Measurements from ENCODE around the gene PRCC. TPM values are rescaled to one million over a fixed set of nuclear protein-coding genes. Genes with fewer than 3 reads are reported as not detected.

PRCC gene
- total RNA-seq, 1 experiment from 2014 or later, result 131 TPM

DNA sequence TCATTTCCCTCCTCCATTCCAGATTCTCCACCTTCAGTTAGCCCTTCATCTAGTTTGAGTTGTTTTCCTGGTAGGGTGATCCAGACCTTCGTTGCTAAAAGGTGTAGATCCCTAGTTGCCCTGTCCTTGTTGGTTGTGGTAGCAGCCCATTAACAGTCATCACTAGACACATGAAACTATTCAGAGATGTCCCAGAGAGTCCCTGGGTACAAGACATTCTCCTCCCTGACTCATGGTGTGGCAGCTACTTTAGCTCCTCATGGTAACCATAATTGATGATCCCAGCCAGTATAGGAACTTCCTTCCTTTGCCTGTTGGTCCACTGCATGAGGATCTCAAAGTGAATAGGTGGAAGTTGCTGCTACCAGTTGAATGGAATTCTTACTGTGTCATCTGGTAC lies 55.3 kb downstream of the PRCC start:
- Mint-ChIP-seq H3K9me3 (ENCODE audit: unreplicated experiment) (no peaks in the 10 kb centered on the region), H3K27ac (ENCODE audit: low read depth, unreplicated experiment) (no peak overlapping the region), H3K27me3 (ENCODE audit: insufficient read depth, unreplicated experiment) (no peaks in the 10 kb centered on the region), H3K36me3 (ENCODE audit: insufficient read depth, unreplicated experiment) (no peaks in the 10 kb centered on the region), H3K4me3 (ENCODE audit: unreplicated experiment) (no peak overlapping the region), H3K4me1 (ENCODE audit: insufficient read depth, unreplicated experiment) (peaks cover 14% of the 10 kb centered on the region)
- ChIA-PET CTCF (interaction anchor here (0.8 to 11.2 kb wide), 12 partner anchors 9 to 541 kb away, joined by 3 to 185 read pairs (median 7); partner anchors contain the start of genes NTRK1 and PEAR1), POLR2A (interaction anchor here (0.6 kb wide), 1 partner anchor 201 kb away, joined by 3 read pairs; no protein-coding TSS in a partner anchor)
- no peak for DNase-seq (ENCODE audit: unreplicated experiment)
- intact Hi-C loops (cut with micrococcal nuclease), result no loop called here
- TF ChIP-seq, protein P1, sequence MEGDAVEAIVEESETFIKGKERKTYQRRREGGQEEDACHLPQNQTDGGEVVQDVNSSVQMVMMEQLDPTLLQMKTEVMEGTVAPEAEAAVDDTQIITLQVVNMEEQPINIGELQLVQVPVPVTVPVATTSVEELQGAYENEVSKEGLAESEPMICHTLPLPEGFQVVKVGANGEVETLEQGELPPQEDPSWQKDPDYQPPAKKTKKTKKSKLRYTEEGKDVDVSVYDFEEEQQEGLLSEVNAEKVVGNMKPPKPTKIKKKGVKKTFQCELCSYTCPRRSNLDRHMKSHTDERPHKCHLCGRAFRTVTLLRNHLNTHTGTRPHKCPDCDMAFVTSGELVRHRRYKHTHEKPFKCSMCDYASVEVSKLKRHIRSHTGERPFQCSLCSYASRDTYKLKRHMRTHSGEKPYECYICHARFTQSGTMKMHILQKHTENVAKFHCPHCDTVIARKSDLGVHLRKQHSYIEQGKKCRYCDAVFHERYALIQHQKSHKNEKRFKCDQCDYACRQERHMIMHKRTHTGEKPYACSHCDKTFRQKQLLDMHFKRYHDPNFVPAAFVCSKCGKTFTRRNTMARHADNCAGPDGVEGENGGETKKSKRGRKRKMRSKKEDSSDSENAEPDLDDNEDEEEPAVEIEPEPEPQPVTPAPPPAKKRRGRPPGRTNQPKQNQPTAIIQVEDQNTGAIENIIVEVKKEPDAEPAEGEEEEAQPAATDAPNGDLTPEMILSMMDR (IDR thresholded peaks at IDR 0.05; ENCODE audit: unreplicated experiment), result no peak
- BruUV-seq (replicated peaks), result no TSS peak

GRCh38 chr1:156823210-156823790 lies 56.0 kb downstream of the PRCC start:
- Mint-ChIP-seq H3K27ac (ENCODE audit: low read depth, unreplicated experiment) (no peak overlapping the region), H3K4me1 (ENCODE audit: insufficient read depth, unreplicated experiment) (peaks cover 14% of the 10 kb centered on the region), H3K36me3 (ENCODE audit: insufficient read depth, unreplicated experiment) (no peaks in the 10 kb centered on the region), H3K9me3 (ENCODE audit: unreplicated experiment) (no peaks in the 10 kb centered on the region), H3K27me3 (ENCODE audit: insufficient read depth, unreplicated experiment) (no peaks in the 10 kb centered on the region), H3K4me3 (ENCODE audit: unreplicated experiment) (no peak overlapping the region)
- intact Hi-C loops (cut with micrococcal nuclease), result no loop called here
- BruUV-seq (replicated peaks), result no TSS peak
- CTCF ChIA-PET, result interaction anchor here (0.9 to 11.2 kb wide), 8 partner anchors 10 to 540 kb away, joined by 3 to 185 read pairs (median 10); partner anchors contain the start of genes NTRK1 and PEAR1
- TF ChIP-seq, protein P1 (IDR thresholded peaks at IDR 0.05; ENCODE audit: unreplicated experiment), result no peak
- POLR2A ChIA-PET, result no interaction called here
- DNase-seq (ENCODE audit: unreplicated experiment), result no peak

DNA sequence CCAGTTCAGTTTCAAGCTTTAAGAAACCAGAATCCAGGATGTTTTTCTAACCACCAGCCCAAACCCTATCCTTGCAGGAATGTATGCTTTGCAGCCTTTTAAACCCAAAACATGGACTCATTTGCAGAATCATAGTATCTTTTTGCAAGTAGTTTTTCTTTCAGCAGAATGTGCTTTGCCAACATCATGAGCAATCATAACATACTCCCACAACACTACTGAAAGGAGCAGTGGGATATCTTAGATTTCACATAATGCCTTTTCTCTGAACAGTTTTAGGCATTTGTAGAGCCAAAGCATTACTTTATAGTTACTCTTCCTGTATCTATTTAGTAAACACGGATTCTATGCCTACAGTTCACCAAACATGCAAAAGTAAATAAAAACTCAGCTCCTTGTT lies 59.3 kb downstream of the PRCC start:
- no TSS peak for BruUV-seq (replicated peaks)
- Mint-ChIP-seq H3K9me3 (ENCODE audit: unreplicated experiment) (no peaks in the 10 kb centered on the region), H3K4me3 (ENCODE audit: unreplicated experiment) (no peak overlapping the region), H3K27me3 (ENCODE audit: insufficient read depth, unreplicated experiment) (peaks cover 10% of the 10 kb centered on the region), H3K4me1 (ENCODE audit: insufficient read depth, unreplicated experiment) (peaks cover 14% of the 10 kb centered on the region), H3K36me3 (ENCODE audit: insufficient read depth, unreplicated experiment) (no peaks in the 10 kb centered on the region), H3K27ac (ENCODE audit: low read depth, unreplicated experiment) (no peak overlapping the region)
- intact Hi-C loops (cut with micrococcal nuclease), result no loop called here
- TF ChIP-seq, protein P1 (IDR thresholded peaks at IDR 0.05; ENCODE audit: unreplicated experiment), result no peak
- CTCF ChIA-PET, result interaction anchor here (0.6 to 11.2 kb wide), 7 partner anchors 9 to 667 kb away, joined by 3 to 185 read pairs (median 5); partner anchors contain the start of genes NTRK1 and PEAR1
- POLR2A ChIA-PET, result no interaction called here
- no peak for DNase-seq (ENCODE audit: unreplicated experiment)

DNA sequence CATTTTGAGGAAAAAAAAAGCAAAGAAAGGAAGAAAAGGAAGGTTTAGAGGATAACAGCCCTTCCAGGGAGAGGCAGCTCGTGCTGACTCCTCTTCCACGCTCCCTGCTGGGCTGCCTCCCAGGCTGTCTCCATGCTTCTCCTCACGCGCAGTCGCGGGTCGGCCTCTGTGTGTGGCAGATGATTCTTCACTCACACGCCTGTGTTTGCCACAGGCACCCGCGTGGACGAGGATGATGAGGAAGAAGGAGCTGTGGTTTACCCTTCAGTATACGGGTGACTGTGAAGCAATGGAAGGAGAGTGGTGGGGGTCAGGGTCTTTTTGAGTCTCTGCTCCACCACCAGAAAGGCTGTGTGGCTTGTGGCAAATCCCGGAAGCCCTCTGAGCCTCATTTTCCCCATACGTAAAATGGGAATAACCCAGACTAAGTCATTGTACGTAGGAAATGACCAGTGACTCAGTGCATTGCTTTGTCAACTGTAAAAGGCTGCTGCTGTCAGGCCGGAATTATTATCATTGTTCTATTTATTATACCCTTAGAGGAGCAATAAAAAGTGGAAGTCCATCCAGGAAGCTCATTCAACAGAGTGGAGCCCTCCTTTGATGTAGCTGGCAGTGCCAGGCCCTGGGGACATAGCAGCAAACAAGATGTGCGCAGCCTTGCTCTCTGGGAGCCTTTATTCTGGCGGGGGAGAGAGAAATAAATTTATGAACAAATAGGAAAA lies 61.2 kb downstream of the PRCC start:
- CTCF ChIA-PET, result interaction anchor here (0.6 to 11.2 kb wide), 7 partner anchors 11 to 109 kb away, joined by 3 to 185 read pairs (median 5); partner anchors contain the start of gene NTRK1

More for the DNA sequence above, 61.2 kb downstream of the PRCC start:
- BruUV-seq (replicated peaks), result no TSS peak
- peaks cover 24% of the 10 kb centered on the region for H3K27me3 Mint-ChIP-seq (ENCODE audit: insufficient read depth, unreplicated experiment)
- TF ChIP-seq, protein P1 (IDR thresholded peaks at IDR 0.05; ENCODE audit: unreplicated experiment), result no peak
- no peak for DNase-seq (ENCODE audit: unreplicated experiment)
- H3K27ac Mint-ChIP-seq (ENCODE audit: low read depth, unreplicated experiment), result no peak overlapping the region
- H3K36me3 Mint-ChIP-seq (ENCODE audit: insufficient read depth, unreplicated experiment), result no peaks in the 10 kb centered on the region
- intact Hi-C loops (cut with micrococcal nuclease), result no loop called here
- no peaks in the 10 kb centered on the region for H3K4me1 Mint-ChIP-seq (ENCODE audit: insufficient read depth, unreplicated experiment)
- POLR2A ChIA-PET, result interaction anchor here (0.6 to 0.9 kb wide), 2 partner anchors 12 to 20 kb away, joined by 3 read pairs; partner anchors contain the start of gene SH2D2A
- no peaks in the 10 kb centered on the region for H3K9me3 Mint-ChIP-seq (ENCODE audit: unreplicated experiment)
- H3K4me3 Mint-ChIP-seq (ENCODE audit: unreplicated experiment), result no peak overlapping the region

All from MCF 10A (cell line).